Vagina (tissue), 2 donors: ENCODE results near the gene TMEM232. TPM values are rescaled to one million over a fixed set of nuclear protein-coding genes. Genes with fewer than 3 reads are reported as not detected.

Source experiments
- DNase-seq, 2 donors: peaks; one replicate each; pipeline ENCODE4 v3.0.0-alpha.2; 2017; ENCODE audit errors: extremely low spot score in 2 of 2
- H3K27ac ChIP-seq: fragments of 200-600 bp; sonication (generic); one replicate; pipeline ENCODE4 v1.5.1; 2019
- H3K27me3 ChIP-seq: fragments of 200-600 bp; sonication (generic); one replicate; pipeline ENCODE4 v1.5.1; 2019
- H3K36me3 ChIP-seq, 2 donors: fragments of 200-600 bp; sonication (generic); one replicate each; pipeline ENCODE4 v1.5.1; 2017 to 2019
- H3K4me1 ChIP-seq: fragments of 200-600 bp; sonication (generic); one replicate; pipeline ENCODE4 v1.5.1; 2019
- H3K4me3 ChIP-seq, 2 donors: fragments of 200-600 bp; sonication (generic); 1 replicate in 1 of 2; 2 replicates in 1 of 2; pipeline ENCODE4 v1.5.1; 2016 to 2019
- H3K9me3 ChIP-seq: fragments of 200-600 bp; sonication (generic); one replicate; pipeline ENCODE4 v1.5.1; 2019
- POLR2A ChIP-seq, 2 donors: fragments of 450-650 bp; IDR thresholded peaks; one replicate each; pipeline ENCODE4 v1.6.1; 2017; ENCODE audit warnings: antibody characterized with exemption in 2 of 2, mild to moderate bottlenecking in 2 of 2, moderate library complexity in 2 of 2
- POLR2AphosphoS5 ChIP-seq, 2 donors: sonication (generic); formaldehyde crosslinking; IDR thresholded peaks; one replicate each; pipeline ENCODE4 v1.9.0; 2017; ENCODE audit warnings: antibody characterized with exemption in 2 of 2, mild to moderate bottlenecking in 2 of 2, low read depth in 1 of 2; ENCODE audit not compliant: insufficient read depth in 1 of 2
- intact Hi-C: fragments of 100-400 bp; cut with DNase I; formaldehyde crosslinking; loops from one replicate; pipeline ENCODE4 v1.15.1; 2023
- total RNA-seq: library from RNA; depleted of rRNA; stranded (reverse); fragments of >200 nt; gene quantifications from one replicate; pipeline ENCODE4 v1.2.3, GENCODE V29; 2016
- TF ChIP-seq, protein P1 (sequence below), 3 experiments: fragments of 450-650 bp in 2 of 3; fragments of 200-600 bp in 1 of 3; sonication (generic) in 1 of 3; IDR thresholded peaks; one replicate each; pipeline ENCODE4 v1.5.1; 2017 to 2019; ENCODE audit warnings: antibody characterized with exemption in 3 of 3, mild to moderate bottlenecking in 2 of 3, moderate library complexity in 2 of 3

TMEM232 gene
- total RNA-seq, 1 donor from 2014 or later, result 4.2 TPM

DNA sequence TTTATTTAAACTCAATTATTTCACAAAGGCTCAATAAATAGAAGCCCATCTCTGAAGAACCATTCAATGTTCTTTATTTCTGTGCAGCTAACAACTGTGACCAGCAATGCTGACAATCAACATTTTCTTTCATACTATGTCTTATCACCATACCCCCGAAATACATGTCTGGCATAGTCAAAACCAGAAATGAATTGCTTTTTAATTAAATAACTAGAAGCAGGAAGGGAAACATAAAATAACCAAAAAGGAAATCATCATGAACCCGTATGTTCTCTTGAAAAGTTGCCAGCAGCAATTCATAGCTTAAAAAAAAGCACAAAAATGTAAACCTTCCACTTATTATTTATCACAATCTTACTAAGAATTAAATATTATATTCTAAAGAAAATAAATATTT is 212.4 kb downstream of the TMEM232 start:
- no peaks in the 10 kb centered on the region for H3K4me1 ChIP-seq
- no peaks in the 10 kb centered on the region for H3K27me3 ChIP-seq
- no peaks in the 10 kb centered on the region for H3K36me3 ChIP-seq
- intact Hi-C loops, result no loop called here
- H3K4me3 ChIP-seq, result no peak overlapping the region
- TF ChIP-seq POLR2AphosphoS5 (IDR thresholded peaks at IDR 0.05; ENCODE audit: insufficient read depth in 1 of 2, low read depth in 1 of 2) (no peak), POLR2A (IDR thresholded peaks at IDR 0.05) (no peak)
- TF ChIP-seq, protein P1, sequence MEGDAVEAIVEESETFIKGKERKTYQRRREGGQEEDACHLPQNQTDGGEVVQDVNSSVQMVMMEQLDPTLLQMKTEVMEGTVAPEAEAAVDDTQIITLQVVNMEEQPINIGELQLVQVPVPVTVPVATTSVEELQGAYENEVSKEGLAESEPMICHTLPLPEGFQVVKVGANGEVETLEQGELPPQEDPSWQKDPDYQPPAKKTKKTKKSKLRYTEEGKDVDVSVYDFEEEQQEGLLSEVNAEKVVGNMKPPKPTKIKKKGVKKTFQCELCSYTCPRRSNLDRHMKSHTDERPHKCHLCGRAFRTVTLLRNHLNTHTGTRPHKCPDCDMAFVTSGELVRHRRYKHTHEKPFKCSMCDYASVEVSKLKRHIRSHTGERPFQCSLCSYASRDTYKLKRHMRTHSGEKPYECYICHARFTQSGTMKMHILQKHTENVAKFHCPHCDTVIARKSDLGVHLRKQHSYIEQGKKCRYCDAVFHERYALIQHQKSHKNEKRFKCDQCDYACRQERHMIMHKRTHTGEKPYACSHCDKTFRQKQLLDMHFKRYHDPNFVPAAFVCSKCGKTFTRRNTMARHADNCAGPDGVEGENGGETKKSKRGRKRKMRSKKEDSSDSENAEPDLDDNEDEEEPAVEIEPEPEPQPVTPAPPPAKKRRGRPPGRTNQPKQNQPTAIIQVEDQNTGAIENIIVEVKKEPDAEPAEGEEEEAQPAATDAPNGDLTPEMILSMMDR (IDR thresholded peaks at IDR 0.05), result no peak
- H3K27ac ChIP-seq, result no peak overlapping the region
- no peak for DNase-seq
- no peaks in the 10 kb centered on the region for H3K9me3 ChIP-seq

DNA sequence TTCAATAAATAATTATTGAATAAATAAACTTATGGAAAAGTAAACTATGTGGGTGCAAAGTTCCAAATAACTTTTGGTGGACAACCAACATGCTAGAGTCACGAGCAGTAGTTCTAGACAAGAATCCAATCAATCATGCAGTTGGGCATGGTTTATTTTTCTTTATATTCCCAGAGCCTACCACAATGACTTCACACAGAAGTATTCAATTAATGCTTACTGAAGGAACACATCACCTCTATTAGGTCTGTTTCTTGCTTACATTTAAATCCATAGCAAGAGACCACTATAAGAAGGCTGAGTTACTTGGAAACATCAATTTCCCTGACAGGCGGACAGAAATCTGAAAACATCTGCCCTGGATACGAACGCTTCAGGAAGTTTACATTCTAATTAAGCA is 214.2 kb downstream of the TMEM232 start:
- H3K27ac ChIP-seq, result no peak overlapping the region
- no peaks in the 10 kb centered on the region for H3K36me3 ChIP-seq
- H3K9me3 ChIP-seq, result no peaks in the 10 kb centered on the region
- intact Hi-C loops, result no loop called here
- TF ChIP-seq POLR2AphosphoS5 (IDR thresholded peaks at IDR 0.05; ENCODE audit: insufficient read depth in 1 of 2, low read depth in 1 of 2), result no peak
- TF ChIP-seq, protein P1 (IDR thresholded peaks at IDR 0.05), result no peak
- H3K27me3 ChIP-seq, result no peaks in the 10 kb centered on the region
- no peak overlapping the region for H3K4me3 ChIP-seq
- DNase-seq, result no peak
- H3K4me1 ChIP-seq, result no peaks in the 10 kb centered on the region

DNA sequence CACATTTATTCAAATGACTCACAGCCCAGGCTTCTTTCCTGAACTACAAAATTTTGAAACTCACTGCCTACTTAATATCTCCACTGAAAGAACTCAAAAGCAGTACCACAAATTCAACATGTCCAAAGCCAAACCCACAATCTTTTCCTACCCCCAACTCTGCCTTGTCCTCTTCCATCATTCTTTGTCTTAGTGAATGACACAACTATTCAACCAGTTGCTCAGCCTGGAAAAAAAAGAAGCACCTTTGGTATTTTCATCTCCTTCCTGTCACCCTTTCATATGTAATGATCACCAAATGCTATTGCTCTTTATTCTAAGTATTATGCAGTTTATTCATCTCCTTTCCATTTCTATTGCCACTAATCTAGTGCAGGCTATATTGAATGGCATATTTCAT is 216.3 kb downstream of the TMEM232 start:
- intact Hi-C loops, result no loop called here
- H3K9me3 ChIP-seq, result no peaks in the 10 kb centered on the region
- TF ChIP-seq POLR2AphosphoS5 (IDR thresholded peaks at IDR 0.05; ENCODE audit: insufficient read depth in 1 of 2, low read depth in 1 of 2), result no peak
- no peak for TF ChIP-seq POLR2A (IDR thresholded peaks at IDR 0.05)
- TF ChIP-seq, protein P1 (IDR thresholded peaks at IDR 0.05), result no peak
- H3K27ac ChIP-seq, result no peak overlapping the region
- H3K36me3 ChIP-seq, result no peaks in the 10 kb centered on the region
- no peak overlapping the region for H3K4me3 ChIP-seq
- H3K4me1 ChIP-seq, result no peaks in the 10 kb centered on the region
- H3K27me3 ChIP-seq, result no peaks in the 10 kb centered on the region
- DNase-seq, result no peak

DNA sequence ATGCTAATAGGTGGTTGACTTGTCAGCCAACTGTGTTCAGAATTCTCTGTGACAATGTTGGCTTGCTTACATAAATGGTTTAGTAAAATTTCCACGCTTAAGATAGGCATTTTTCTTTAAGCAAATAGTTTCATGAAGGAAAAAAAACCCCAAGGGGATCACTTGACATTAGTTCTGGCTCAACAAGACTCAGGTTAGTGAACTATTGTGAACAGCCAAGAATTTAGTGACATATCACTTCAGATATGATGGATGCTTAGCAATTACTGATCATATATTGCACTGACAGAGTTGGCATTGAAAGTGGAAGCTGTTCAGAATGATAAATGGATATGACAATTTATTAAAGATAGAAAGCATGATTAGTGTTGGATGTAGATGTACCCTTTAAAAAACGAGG is 218.5 kb downstream of the TMEM232 start:
- no peak for DNase-seq
- Histone ChIP-seq H3K36me3 (no peaks in the 10 kb centered on the region), H3K4me1 (no peaks in the 10 kb centered on the region), H3K27ac (no peak overlapping the region), H3K27me3 (no peaks in the 10 kb centered on the region), H3K9me3 (no peaks in the 10 kb centered on the region), H3K4me3 (no peak overlapping the region)
- TF ChIP-seq POLR2A (IDR thresholded peaks at IDR 0.05) (no peak), POLR2AphosphoS5 (IDR thresholded peaks at IDR 0.05; ENCODE audit: insufficient read depth in 1 of 2, low read depth in 1 of 2) (no peak)
- intact Hi-C loops, result no loop called here

DNA sequence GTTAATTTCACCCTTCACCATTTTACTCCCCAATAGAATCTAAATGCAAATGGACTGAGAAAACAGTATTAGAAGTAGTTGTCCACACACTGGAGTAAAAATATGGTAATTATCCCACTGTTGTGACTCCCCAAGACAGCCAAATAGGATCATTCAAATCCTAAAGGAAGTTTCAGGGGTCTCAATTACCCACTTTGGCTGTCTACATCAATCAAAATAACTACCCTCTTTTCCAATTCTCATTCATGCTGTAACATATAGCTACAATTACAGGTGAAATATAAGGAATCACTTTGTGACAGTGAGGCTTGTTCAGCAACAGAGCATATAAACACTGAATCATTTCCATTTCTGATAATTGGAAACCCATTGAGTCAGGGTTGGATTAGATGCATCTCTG is 220.1 kb downstream of the TMEM232 start:
- no peak for DNase-seq
- Histone ChIP-seq H3K4me1 (no peaks in the 10 kb centered on the region), H3K4me3 (no peak overlapping the region), H3K36me3 (no peaks in the 10 kb centered on the region), H3K27ac (no peak overlapping the region), H3K9me3 (no peaks in the 10 kb centered on the region), H3K27me3 (no peaks in the 10 kb centered on the region)
- intact Hi-C loops, result no loop called here
- TF ChIP-seq POLR2A (IDR thresholded peaks at IDR 0.05), result no peak
- no peak for TF ChIP-seq POLR2AphosphoS5 (IDR thresholded peaks at IDR 0.05; ENCODE audit: insufficient read depth in 1 of 2, low read depth in 1 of 2)
- TF ChIP-seq, protein P1 (IDR thresholded peaks at IDR 0.05), result no peak

DNA sequence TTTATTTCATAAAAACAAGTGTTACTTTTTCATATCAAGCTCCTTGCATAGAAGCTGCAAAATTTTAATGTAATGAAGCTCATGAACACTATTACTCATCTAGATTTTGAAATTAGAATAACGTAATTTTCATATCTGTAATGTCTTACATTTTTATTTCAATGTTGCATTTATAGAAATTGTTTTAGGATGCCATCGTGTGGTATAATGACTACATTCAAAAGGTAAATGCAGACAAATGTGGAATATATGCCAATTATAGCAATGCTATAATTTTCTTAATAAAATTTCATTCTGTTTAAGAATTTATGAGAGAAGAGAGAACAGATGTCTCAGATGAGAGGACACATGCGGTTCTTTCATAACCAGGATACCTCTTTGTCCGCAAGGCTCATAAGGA is 230.2 kb downstream of the TMEM232 start:
- DNase-seq, result no peak
- Histone ChIP-seq H3K27me3 (no peaks in the 10 kb centered on the region), H3K4me3 (no peak overlapping the region), H3K36me3 (no peaks in the 10 kb centered on the region), H3K27ac (no peak overlapping the region), H3K4me1 (no peaks in the 10 kb centered on the region), H3K9me3 (no peaks in the 10 kb centered on the region)
- TF ChIP-seq POLR2A (IDR thresholded peaks at IDR 0.05) (no peak), POLR2AphosphoS5 (IDR thresholded peaks at IDR 0.05; ENCODE audit: insufficient read depth in 1 of 2, low read depth in 1 of 2) (no peak)
- TF ChIP-seq, protein P1 (IDR thresholded peaks at IDR 0.05), result no peak
- intact Hi-C loops, result no loop called here
